HG02623 (cell line): Measurements from ENCODE around the gene RHOG.
"Not testable (repeated sequence)": the region's sequence is repeated elsewhere in the genome, so short reads cannot be mapped to it uniquely, and the experiment has no call there.

Experiments used
- ATAC-seq: cut with Tn5 transposase; IDR thresholded peaks from one replicate; pipeline ENCODE4 v1.9.1; 2021; ENCODE audit warnings: moderate library complexity; ENCODE audit not compliant: unreplicated experiment

Gene RHOG

GRCh38 chr11:3840870-3841425 is at the start of gene RHOG:
TSS of gene RHOG (minus strand) at chr11:3840959. CDS start at chr11:3828138, 12,821 bp downstream.
- peak; percentile 34 for ATAC-seq

GRCh38 chr11:3890014-3890413 is 49.3 kb upstream of the RHOG start:
- no peak for ATAC-seq

- ATAC-seq = no peak
Measured at GRCh38 chr11:3888876-3889275, 48.1 kb upstream of the RHOG start.

GRCh38 chr11:3886985-3887384 is 46.2 kb upstream of the RHOG start:
- no peak for ATAC-seq

- ATAC-seq = no peak
Measured at GRCh38 chr11:3885855-3886254, 45.1 kb upstream of the RHOG start.

GRCh38 chr11:3882655-3883054 is 41.9 kb upstream of the RHOG start:
- ATAC-seq = no peak

- ATAC-seq = no peak
Measured at GRCh38 chr11:3880724-3881123, 40.0 kb upstream of the RHOG start.

- ATAC-seq = no peak
Measured at GRCh38 chr11:3879967-3880542, 39.3 kb upstream of the RHOG start.

- no peak for ATAC-seq
Measured at GRCh38 chr11:3879216-3879966, 38.6 kb upstream of the RHOG start.

GRCh38 chr11:3878258-3878584 is 37.5 kb upstream of the RHOG start:
- ATAC-seq = no peak

- ATAC-seq = no peak
Measured at GRCh38 chr11:3877364-3878257, 36.9 kb upstream of the RHOG start.

- ATAC-seq = no peak
Measured at GRCh38 chr11:3876613-3877012, 35.9 kb upstream of the RHOG start.

- no peak for ATAC-seq
Measured at GRCh38 chr11:3873712-3874349, 33.1 kb upstream of the RHOG start.

- peak; percentile 52 for ATAC-seq
Measured at GRCh38 chr11:3867209-3868091, 26.7 kb upstream of the RHOG start.

- no peak for ATAC-seq
Measured at GRCh38 chr11:3866836-3867208, 26.1 kb upstream of the RHOG start.

- no peak for ATAC-seq
Measured at GRCh38 chr11:3866206-3866605, 25.4 kb upstream of the RHOG start.

- no peak for ATAC-seq
Measured at GRCh38 chr11:3865388-3866193, 24.8 kb upstream of the RHOG start.

GRCh38 chr11:3861683-3862082 is 20.9 kb upstream of the RHOG start:
- ATAC-seq = no peak

GRCh38 chr11:3860898-3861393 is 20.2 kb upstream of the RHOG start:
- not testable (repeated sequence) for ATAC-seq
